HG02884 (cell line): ENCODE results near the gene PLCG2.
A peak's percentile ranks its signal among the peaks of the same experiment; 100 is the strongest.

Experiments
- ATAC-seq: cut with Tn5 transposase; IDR thresholded peaks from one replicate; pipeline ENCODE4 v1.9.1; 2021; ENCODE audit warnings: mild to moderate bottlenecking, moderate library complexity; ENCODE audit not compliant: unreplicated experiment

Gene PLCG2

GRCh38 chr16:81841722-81842121, 62.6 kb downstream of the PLCG2 start:
- ATAC-seq: no peak

DNA sequence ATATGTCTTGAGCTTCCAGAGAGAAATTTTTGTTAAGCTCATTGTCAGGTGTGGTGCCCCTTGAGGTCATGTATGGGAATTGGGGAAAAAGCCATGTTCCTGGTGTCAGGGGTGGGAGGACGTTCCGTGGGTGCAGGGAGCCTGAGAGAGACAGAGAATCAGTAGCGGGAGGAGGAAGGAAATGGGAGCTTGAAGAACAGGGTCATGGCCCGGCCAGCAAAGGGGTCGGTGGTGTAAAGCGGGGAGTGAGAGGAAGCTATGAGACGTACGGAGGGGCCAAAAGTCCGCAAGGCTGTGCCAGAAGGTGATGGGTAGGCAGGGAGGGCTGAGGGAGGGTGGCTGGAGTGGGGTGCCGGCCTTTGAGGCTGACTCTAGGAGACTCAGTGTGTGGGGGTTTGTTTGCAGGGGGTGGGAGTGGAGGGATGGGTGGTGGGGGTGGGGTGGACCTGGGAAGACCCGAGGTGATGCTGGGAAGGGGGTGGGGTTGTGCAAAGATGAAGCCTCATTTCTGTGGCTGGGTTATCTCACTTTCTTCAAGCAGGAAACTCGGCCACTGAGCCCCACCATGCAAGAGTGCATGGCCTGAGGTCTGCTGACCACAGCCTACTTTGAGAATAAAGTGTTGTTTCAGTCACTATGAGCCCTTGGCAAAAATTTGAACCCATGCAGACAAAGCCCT, 63.6 kb downstream of the PLCG2 start:
- ATAC-seq: no peak

GRCh38 chr16:81843243-81843582, 64.1 kb downstream of the PLCG2 start:
- ATAC-seq: no peak

- no peak for ATAC-seq
Observed at GRCh38 chr16:81843683-81844082, 64.6 kb downstream of the PLCG2 start.

DNA sequence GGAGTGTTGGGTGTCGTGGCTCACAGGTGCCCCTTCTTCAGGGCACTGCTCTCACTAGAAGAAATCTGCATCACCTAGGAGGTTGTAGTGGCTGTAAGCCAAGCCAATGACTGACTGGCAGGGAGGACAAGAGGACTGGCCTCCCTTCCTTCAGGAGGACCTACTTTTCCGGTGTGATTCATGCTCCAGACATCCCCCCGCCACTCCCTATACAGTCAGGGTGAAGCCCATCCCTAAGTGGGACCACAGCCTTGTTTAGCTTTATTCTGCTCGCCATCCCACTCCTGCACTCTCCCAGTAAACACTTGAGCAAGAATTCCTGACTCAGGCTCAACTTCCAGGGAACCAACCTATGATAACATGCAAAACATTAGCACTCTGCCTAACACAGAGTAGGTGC, 67.0 kb downstream of the PLCG2 start:
- no peak for ATAC-seq

- no peak for ATAC-seq
Observed at GRCh38 chr16:81848306-81848853, 69.3 kb downstream of the PLCG2 start.

GRCh38 chr16:81850197-81850944, 71.3 kb downstream of the PLCG2 start:
- no peak for ATAC-seq

DNA sequence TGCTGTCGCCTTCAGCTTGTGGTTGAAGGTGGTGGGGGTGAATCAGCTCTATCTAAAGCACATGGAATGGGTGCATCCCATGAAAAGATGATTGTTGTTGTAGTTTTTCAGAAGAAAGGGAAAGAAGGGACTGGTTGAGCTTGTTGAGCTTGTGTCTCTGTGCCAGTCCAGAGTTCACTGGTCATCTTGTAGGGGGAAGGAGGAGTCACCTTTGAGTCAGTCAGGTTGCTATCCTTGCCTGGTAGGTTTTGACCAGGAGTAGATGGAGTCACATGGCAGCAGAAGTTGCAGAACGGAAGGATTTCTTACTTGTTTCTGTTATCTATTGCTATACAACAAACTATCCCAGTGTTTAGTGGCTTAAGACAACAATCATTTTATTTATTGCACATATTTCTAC, 73.3 kb downstream of the PLCG2 start:
- no peak for ATAC-seq

DNA sequence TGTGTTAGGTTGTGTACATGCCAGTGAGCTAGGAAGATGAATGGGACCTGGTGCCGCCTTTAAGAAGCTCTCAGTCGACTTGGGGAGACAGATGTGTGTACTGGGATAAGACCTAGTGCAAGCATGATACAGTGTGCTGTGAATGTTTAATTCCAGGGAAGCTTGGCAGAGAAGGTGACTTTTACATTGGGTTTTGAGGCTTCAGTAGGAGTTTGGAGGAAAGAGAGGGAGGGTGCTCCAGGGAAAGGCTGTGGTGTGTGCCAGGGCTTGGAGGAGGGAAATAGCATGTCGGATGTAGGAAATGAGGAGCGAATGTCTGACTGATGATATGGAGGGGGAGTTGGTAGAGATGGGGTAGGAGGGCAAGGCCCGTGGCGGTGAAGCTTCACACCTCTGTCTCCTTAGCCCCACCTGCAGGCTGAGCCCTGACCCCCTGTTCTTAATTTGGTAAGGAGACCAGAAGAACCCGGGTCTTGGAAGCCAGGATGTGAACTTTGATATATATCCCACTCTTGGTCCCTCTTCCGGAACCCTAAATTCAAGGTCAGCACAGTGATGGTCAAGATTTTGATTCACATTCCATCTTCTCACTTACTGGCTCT, 76.6 kb downstream of the PLCG2 start:
- no peak for ATAC-seq

- ATAC-seq: no peak
Observed at GRCh38 chr16:81860287-81861266, 81.5 kb downstream of the PLCG2 start.

DNA sequence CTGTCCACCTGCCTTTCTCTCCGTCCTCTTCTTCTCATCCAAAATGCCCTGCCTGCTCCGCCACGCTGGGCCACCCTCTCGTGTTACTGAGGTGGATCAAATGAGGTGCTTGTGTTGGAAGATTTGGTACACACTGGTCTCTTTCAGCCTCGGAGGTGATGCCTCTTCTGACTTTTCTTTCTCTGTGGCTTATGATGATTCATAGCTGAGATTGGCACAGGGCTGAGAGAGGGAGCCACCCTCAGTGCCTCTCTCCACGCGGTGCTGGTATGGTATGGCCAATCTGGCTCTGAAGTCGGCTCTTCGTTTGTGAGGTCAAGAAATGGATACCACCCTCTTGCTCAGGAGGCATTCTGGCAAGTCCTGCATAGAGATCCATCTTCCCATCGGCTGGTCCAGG, 82.4 kb downstream of the PLCG2 start:
- no peak for ATAC-seq

DNA sequence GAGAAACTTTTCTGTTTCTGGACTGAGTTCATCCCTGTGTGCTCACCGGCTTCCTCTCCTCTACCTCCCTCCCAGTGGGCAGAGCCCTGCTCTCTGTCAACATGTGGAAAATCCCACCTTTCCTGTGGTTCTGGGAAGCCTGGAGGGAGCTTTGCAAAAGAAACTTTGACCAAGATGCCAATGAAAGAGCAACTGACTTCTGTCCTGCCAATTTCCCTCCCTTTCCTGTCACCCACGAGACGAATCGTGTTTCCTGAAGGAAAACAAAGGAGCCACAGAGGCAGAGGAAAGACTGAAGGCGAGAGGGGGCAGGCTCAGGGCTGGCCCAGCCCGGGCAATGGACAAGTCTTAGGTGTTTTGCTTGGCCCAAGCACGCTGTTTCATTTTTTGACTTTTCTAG, 82.8 kb downstream of the PLCG2 start:
- ATAC-seq: no peak

- ATAC-seq: peak; percentile 78
Observed at GRCh38 chr16:81863630-81864352, 84.7 kb downstream of the PLCG2 start.

DNA sequence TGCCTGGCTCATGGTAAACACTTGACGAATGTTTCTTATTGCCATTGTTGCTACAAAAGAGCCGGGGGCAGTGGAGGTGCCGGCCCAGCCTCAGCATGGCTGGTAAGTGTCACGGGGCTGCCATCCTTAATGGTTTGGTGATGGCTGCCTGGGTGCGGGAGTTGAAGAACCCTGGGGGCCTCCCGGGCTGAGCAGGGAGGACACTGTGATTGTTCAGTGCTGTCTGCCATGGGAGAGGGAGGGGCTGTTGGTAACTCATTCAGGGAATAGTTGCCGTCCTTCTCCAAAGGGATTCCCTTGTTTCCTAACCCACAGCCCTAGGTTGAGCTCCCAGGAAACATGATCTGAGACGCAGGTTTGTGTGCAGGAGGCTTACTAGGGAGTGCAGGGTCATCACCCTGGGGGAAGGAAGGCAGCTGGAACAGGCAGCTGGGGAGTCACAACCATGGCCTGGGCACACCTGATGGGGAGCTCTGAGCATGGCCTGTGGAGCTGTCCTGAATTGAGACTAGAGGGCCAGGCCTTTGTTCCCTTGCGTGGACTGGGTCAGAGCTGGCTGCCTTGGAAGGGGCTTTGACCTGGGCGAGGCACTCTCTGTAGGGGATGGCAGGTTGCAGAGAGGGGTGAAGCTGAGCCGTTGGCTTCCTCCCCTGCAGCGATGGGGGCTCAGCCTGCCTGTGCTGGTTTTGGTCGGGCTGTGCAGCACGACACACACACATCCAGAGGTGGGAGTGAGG, 85.7 kb downstream of the PLCG2 start:
- ATAC-seq: no peak

DNA sequence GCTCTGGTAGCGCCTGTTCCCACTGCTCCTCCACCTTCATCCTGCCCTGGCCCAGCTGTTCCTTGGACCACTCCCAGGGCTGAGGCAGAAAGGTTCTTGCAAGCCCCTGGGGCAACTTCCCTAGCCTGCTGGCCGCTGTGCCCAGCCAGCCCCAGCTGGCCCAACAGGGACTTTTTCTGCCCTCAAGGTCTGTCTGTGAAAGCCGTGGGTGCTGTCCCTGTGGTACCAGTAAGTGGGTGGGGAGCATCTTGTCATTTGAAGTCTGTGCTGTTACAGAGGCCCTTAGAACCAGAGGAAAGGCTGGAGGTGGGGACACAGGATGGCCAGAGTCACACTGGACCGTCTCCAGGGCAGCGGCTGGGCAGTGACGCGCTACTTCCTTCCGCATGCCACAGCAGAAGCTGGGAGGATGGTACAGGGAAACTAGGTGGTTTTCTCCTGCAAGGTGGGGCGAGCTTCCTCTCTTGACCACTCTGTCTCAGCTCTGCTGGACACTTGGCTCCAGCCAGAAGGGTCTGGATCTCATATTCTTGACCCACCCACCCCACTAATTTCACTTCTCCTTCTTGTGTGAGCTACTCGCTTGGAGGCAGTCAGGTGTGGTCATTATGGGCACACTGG, 87.8 kb downstream of the PLCG2 start:
- ATAC-seq: no peak

GRCh38 chr16:81868057-81868748, 89.1 kb downstream of the PLCG2 start:
- no peak for ATAC-seq

DNA sequence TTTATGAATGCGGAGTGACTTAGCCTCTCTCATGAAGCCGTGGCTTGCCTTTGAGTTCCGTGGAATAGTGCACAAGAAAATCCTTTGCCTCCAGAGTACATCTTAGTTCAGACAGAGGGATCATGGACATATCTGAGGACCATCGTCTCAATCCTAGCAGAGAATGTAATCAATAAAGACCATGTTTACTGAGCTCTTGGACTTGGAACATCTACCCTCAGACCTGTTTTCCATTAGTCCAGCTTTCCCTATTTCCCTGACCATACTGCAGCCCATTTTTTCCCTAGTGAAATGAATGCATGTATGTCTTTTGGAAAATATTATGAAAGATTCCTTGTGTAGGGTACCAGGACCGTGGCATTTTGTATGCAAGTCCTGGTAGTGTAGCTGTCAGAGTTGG, 90.2 kb downstream of the PLCG2 start:
- ATAC-seq: no peak

DNA sequence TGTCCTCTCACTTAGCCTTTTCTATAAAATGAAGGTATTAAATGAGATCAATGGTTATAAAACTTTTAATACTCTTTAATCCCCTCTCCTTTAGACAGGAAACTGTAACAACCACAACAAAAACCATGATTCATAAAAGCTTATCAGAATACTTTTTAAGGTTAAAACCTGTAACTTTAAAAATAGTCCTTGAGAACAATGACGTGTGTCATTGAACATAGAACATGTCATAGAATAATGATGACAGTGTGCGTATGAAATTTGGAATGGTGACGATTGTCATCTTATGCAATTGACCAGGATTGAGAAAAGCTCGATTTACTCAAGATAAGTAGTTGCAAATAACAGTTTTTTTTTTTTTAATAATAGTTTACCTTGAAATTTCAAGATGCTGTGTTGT, 94.1 kb downstream of the PLCG2 start:
- no peak for ATAC-seq
